Amniotic stem cell (primary cell): Measurements from ENCODE around the gene RAB6A.
"Not testable (repeated sequence)": the region's sequence is repeated elsewhere in the genome, so short reads cannot be mapped to it uniquely, and the experiment has no call there.

ENCODE experiments used
- DNase-seq: peaks from one replicate; lab custom pipeline; 2025; lab: John Stamatoyannopoulos, UW

The RAB6A gene

GRCh38 chr11:73760679-73761402, at the start of gene RAB6A:
RAB6A (minus strand) TSS chr11:73761074; CDS start chr11:73760635, 439 bp downstream.
- DNase-seq: peak; percentile 99

GRCh38 chr11:73810637-73811036, 49.8 kb upstream of the RAB6A start:
- DNase-seq: no peak

GRCh38 chr11:73808052-73808451, 47.2 kb upstream of the RAB6A start:
- no peak for DNase-seq

GRCh38 chr11:73804712-73805111, 43.8 kb upstream of the RAB6A start:
- no peak for DNase-seq

- DNase-seq: no peak
Measured at GRCh38 chr11:73801136-73801535, 40.3 kb upstream of the RAB6A start.

- no peak for DNase-seq
Measured at GRCh38 chr11:73800276-73800806, 39.5 kb upstream of the RAB6A start.

- DNase-seq: no peak
Measured at GRCh38 chr11:73797457-73797856, 36.6 kb upstream of the RAB6A start.

GRCh38 chr11:73795925-73796632, 35.2 kb upstream of the RAB6A start:
- DNase-seq: no peak

- DNase-seq: no peak
Measured at GRCh38 chr11:73792584-73792983, 31.7 kb upstream of the RAB6A start.

GRCh38 chr11:73789279-73789670, 28.4 kb upstream of the RAB6A start:
- no peak for DNase-seq

GRCh38 chr11:73787643-73788558, 27.0 kb upstream of the RAB6A start, which contains the start of gene MRPL48:
MRPL48 (plus strand) TSS chr11:73787874; CDS start chr11:73787972, 98 bp downstream.
- peak; percentile 69 for DNase-seq

GRCh38 chr11:73787051-73787642, 26.3 kb upstream of the RAB6A start:
- no peak for DNase-seq

- DNase-seq: not testable (repeated sequence)
Measured at GRCh38 chr11:73785467-73785866, 24.6 kb upstream of the RAB6A start.

- DNase-seq: no peak
Measured at GRCh38 chr11:73784734-73785133, 23.9 kb upstream of the RAB6A start.

- DNase-seq: no peak
Measured at GRCh38 chr11:73784080-73784634, 23.3 kb upstream of the RAB6A start.

- DNase-seq: no peak
Measured at GRCh38 chr11:73783483-73784020, 22.7 kb upstream of the RAB6A start.

GRCh38 chr11:73781303-73781702, 20.4 kb upstream of the RAB6A start:
- no peak for DNase-seq

- DNase-seq: peak; percentile 96
Measured at GRCh38 chr11:73779084-73779902, 18.4 kb upstream of the RAB6A start.

- DNase-seq: not testable (repeated sequence)
Measured at GRCh38 chr11:73770811-73771210, 9.9 kb upstream of the RAB6A start.

GRCh38 chr11:73766763-73767162, 5.9 kb upstream of the RAB6A start:
- no peak for DNase-seq
